ENCODE data around the gene NEK6.

NEK6 gene

GRCh38 chr9:124257844-124258606 is at the start of gene NEK6:
Gene NEK6, plus strand, starts transcription at chr9:124257949. Its CDS starts 44,016 bp downstream, at chr9:124301965.
- no peak for DNase-seq (ENCODE audit: low read depth)

DNA sequence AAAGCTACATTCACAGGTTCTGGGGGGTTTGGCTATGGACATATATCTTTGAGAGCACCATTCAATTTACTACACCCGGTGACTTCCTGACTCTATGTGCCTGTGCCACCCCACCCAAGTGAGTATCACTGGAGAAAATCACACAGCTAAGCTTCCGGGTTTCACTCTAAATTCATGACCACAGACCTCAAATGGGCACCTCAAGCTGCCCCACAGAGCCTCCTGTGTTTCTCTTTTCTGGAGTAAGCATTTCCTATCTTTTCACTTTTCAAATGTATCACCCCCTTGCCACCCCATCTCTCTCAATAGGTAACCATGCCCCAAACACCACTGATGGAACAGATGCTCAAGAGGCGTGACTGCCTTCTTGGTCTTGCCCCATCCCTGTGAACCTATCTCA is 49.2 kb upstream of the NEK6 start:
- no peak for DNase-seq (ENCODE audit: low read depth)

GRCh38 chr9:124209279-124209678 is 48.5 kb upstream of the NEK6 start:
- no peak for DNase-seq (ENCODE audit: low read depth)

- DNase-seq (ENCODE audit: low read depth): no peak
Observed at GRCh38 chr9:124209774-124210173, 48.0 kb upstream of the NEK6 start.

DNA sequence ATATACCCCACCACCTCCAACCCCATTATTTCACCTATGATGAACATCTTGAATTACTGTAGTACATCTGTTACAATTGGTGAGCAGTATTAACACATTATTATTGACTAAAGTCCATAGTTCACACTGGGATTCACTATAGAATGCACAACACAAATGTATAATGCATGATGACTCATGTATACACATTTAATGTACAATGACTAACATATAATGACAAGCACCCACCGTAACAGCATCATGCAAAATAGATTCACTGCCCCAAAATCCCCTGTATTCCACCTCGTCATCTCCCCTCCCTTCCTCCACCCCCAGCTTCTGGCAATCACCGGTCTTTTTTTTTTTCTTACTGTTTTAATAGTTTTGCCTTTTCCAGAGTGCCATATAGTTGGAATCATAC is 47.1 kb upstream of the NEK6 start:
- DNase-seq (ENCODE audit: low read depth): no peak

DNA sequence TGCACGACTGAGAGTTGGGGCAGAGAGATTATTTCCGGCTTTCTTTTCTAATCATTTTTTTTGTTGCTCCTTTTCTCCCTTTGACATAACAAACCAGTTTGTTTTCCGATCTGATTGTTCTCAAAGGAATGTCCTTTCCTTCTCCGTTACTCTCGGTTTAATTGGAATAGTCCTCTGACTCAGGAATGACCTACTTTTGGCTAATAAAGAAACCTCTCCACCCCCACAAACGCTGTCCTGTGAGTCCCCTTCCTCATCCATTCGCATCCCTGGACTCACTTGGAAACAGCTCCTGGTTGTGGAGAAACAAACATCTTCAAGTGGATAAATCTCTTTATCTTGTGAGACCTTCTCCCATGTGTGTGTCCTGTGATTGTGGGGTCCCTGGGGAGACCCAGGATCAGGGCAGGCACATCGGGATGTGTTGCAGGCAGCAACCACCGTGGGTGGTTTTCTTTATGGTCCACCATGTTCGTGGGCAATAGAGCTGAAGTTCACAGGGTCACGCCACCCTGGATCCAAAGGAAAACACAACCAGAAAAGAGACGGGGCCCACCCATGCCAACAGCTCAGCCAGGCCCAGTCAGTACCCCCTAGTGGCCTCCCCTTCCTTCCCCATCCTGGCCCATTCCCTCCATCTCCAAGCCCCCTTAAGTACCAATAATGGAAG is 45.2 kb upstream of the NEK6 start:
- no peak for DNase-seq (ENCODE audit: low read depth)

- DNase-seq (ENCODE audit: low read depth): no peak
Observed at GRCh38 chr9:124213396-124213795, 44.4 kb upstream of the NEK6 start.

GRCh38 chr9:124214116-124214515 is 43.6 kb upstream of the NEK6 start:
- DNase-seq (ENCODE audit: low read depth): no peak

DNA sequence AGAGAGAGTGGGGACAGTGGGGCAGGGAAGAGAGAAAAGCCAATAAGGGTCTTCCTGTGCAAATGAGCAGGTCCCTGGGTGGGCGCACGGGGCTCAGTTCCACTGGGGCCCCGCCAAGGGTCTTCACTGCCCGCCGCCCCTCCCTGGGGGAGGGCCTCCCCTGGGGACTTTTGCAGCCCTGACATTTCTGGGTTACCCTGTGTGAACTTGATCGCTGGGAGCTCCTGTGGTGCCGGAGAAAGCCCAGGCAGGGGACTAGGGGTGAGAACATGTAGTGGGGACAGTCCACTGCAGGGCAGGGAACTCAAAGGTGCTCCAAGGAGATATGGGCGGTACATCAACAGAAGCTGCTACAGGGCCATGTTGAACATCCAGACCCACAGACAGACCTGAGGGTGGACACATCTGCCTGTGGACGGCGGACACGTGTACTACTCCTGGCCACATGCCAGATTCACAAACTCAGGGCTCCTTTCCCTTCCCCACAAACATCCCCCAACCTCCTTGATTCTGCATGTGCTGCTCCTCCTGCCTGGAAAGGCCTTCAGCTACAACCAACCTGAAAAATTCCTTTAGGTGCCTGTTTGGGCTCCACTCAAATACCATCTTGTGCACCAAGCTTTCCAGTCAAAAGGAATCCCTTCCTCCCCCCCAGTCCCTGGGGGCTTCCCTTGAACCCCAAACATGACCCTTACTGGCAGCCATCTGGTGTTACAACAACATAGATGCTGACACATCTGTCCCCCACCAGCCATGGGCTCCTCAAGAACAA is 43.0 kb upstream of the NEK6 start:
- DNase-seq (ENCODE audit: low read depth): no peak

DNA sequence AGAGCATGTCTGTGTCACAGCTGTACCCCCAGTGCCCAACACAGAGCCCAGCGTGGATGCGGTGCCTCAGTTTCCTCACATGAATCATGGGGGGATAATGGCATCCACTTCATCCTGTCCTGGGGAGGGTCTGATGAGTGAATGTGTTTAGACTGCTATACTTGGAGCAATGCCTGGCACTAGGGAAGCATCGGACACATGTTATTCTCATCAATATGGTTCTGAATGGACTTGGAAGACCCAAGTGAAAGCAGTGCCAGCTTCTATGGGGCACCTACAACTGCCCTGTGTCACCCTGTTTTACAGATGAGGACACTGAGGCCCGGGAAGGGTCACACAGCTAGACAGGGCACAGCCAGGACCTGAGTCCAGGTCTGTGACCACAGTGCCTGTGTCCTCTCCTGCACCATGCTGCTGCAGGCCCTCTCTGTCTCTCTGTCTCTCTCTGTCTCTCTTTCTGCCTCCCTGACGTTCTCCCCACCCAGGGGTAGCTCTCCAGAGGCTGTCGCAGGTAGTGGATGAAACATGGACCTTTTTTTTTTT is 42.3 kb upstream of the NEK6 start:
- DNase-seq (ENCODE audit: low read depth): no peak

DNA sequence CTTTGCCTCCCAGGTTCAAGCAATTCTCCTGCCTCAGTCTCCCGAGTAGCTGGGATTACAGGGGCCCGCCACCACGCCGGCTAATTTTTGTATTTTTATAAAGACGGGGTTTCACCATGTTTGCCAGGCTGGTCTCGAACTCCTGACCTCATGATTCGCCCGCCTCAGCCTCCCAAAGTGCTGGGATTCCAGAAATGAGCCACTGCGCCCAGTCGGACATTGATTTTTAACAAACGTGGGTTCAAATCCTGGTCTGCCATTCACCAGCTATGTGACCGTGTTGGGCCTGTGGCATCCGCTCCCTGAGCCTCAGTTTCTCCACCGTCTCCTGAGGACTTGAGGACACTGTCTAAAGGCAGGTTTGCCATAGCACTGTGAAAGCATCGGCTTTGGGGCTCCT is 41.8 kb upstream of the NEK6 start:
- DNase-seq (ENCODE audit: low read depth): no peak

- no peak for DNase-seq (ENCODE audit: low read depth)
Observed at GRCh38 chr9:124216474-124217176, 41.1 kb upstream of the NEK6 start.

DNA sequence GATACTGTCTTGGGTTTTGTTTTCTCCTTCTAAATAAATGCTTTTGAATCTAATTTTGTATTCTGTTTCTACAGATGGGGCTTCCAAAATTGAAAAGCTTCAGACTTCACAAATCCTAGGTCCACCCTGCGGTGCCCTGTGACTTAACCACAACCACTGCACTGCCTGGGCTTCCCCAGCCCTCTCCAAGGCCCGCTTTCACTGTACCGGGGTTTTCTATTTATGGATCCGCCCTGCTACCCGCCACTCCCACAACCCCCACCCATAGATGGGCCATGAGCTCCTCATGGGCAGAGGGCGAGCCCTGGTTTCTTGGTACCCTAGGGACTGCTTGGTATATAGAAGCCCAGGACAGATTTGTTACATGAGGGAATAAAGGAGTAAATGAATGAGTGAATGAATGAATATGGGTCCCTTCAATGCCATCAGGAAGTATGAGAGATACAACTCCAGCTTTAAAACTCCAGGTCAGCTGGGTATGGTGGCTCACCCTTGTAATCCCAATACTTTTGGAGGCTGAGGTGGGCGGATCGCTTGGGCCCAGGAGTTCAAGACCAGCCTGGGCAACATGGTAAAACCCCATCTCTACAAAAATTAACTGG is 39.8 kb upstream of the NEK6 start:
- no peak for DNase-seq (ENCODE audit: low read depth)

GRCh38 chr9:124218438-124218982 is 39.2 kb upstream of the NEK6 start:
- no peak for DNase-seq (ENCODE audit: low read depth)

DNA sequence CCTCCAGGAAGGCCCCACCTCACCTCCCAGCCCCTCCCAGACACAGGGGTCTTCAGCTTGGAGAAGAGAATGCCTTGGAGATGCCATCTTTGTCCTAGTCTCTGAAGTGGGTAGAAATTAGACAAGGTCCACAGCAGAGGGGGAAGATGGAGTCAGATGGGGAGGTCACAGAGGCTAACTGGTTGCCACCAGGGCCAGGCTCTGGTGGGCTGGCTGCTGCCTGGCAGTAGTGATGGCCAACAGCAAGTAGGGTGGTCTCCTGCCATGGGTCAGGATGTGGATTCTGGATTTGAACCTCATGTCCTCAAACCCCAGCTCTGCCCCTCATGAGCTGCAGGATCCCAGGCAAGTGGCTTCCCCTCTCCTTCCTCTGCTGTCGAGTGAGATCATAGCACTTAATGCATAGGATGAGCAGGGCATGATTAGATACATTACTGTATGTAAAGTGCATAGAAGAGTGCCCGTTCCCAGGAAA is 38.7 kb upstream of the NEK6 start:
- no peak for DNase-seq (ENCODE audit: low read depth)

DNA sequence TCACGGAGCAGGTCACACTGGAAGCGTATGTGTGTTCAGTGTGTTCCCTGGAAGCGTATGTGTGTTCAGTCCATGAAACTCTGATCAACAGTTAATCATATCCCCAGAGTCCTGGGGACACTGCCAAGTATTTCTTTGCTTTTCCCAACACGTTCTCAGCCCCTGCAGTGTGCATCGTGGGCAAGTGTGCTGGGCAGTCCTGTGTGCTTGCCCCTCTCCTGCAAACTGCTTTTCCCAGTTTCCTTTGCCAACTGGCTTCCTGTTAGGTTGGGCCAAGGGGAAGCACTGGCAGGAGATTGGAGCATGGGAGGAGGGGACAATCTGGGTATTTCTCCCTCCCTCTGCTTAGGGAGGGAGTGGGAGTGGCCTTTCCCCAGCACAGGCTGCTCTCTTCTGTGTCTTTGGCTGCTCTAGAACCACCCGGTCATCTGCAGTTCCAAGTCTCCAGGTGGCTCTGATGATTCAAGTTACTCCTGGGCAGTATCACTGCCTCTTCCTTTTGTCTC is 36.8 kb upstream of the NEK6 start:
- DNase-seq (ENCODE audit: low read depth): no peak

DNA sequence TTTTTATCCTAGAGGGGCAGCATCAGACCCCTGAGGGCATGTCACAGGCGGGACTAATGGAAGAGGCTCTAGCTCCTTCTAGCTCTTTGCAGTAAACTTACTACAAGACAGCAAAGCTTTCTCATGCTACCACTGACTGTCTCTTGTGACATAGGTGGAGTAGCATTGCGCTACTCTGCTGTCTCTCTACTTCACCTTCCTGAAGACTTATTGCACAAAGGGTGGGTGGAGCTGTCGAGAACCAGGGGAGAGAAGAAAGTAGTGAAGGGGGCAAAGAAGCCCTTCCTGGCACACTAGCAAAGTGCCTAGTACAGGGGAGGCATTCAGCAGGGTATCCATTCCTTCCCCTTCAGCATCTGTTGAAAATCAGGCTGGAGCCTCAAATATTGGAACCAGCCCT is 36.1 kb upstream of the NEK6 start:
- DNase-seq (ENCODE audit: low read depth): no peak

- DNase-seq (ENCODE audit: low read depth): no peak
Observed at GRCh38 chr9:124222109-124222508, 35.6 kb upstream of the NEK6 start.

GRCh38 chr9:124222918-124223720 is 34.6 kb upstream of the NEK6 start:
- DNase-seq (ENCODE audit: low read depth): no peak

DNA sequence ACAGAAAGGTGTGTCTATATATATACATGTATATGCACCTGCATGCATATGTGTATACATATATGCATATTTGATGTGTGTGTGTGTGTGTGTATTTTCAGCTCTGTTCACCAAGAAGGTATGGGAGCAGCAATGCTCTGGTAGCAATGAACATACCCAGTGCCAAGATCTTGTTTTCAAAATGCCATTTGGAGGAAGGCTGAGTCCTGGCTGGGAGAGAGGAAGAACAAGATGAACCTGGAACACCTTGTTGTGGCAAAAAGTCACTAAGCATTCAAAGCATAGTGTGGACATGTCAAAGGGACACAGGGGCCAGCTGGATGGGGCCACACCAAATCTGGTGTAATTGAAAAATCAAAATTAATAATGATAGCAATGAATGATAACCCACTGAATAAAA is 31.8 kb upstream of the NEK6 start:
- DNase-seq (ENCODE audit: low read depth): no peak

Measured in GM04504 (cell line).